PC-3 (cell line): ENCODE results near the gene OLIG2. TPM values are rescaled to one million over a fixed set of nuclear protein-coding genes. Genes with fewer than 3 reads are reported as not detected.

Experiments
- ATAC-seq: fragments of 200-7000 bp; cut with Tn5 transposase; 2 replicates; pipeline ENCODE4 v1.9.1; 2020; ENCODE audit warnings: mild to moderate bottlenecking, moderate library complexity
- BruUV-seq: library from RNA; stranded (reverse); fragments of 400-500 nt; replicated peaks from 2 replicates; lab custom pipeline; 2021; lab: Mats Ljungman, UMichigan
- CTCF ChIA-PET: fragments of 300-600 bp; sonication (Branson Sonifier 250); formaldehyde crosslinking; loops from one replicate; lab custom pipeline; 2022; ENCODE audit warnings: antibody characterized with exemption; lab: Charles Lee
- POLR2A ChIA-PET: fragments of 300-600 bp; sonication (Branson Sonifier 250); formaldehyde crosslinking; loops from one replicate; lab custom pipeline; 2022; ENCODE audit warnings: antibody characterized with exemption; ENCODE audit not compliant: unreplicated experiment; lab: Charles Lee
- DNase-seq: peaks from one replicate; pipeline ENCODE4 v3.0.0-alpha.2; 2015
- H2AFZ ChIP-seq: fragments of 300-600 bp; sonication (generic); 2 replicates; pipeline ENCODE4 v1.6.0; 2016; ENCODE audit warnings: antibody characterized with exemption, low read length
- H3F3A ChIP-seq: fragments of 300-600 bp; sonication (generic); one replicate; pipeline ENCODE4 v1.6.0; 2017; ENCODE audit warnings: antibody characterized with exemption, low read length, control low read depth, mild to moderate bottlenecking; ENCODE audit not compliant: unreplicated experiment
- H3K27ac ChIP-seq: fragments of 300-600 bp; sonication (generic); 2 replicates; pipeline ENCODE4 v1.5.1; 2016; ENCODE audit warnings: mild to moderate bottlenecking, low read length
- H3K27me3 ChIP-seq: fragments of 300-600 bp; sonication (generic); 2 replicates; pipeline ENCODE4 v1.6.1; 2016; ENCODE audit warnings: low read length, mixed read lengths
- H3K36me3 ChIP-seq: fragments of 300-600 bp; sonication (generic); 2 replicates; pipeline ENCODE4 v1.6.1; 2016; ENCODE audit warnings: low read depth, mixed run types, low read length, mixed read lengths
- H3K4me1 ChIP-seq: fragments of 300-600 bp; sonication (generic); 2 replicates; pipeline ENCODE4 v1.5.1; 2016; ENCODE audit warnings: low read length; ENCODE audit not compliant: insufficient read depth
- H3K4me2 ChIP-seq: fragments of 300-600 bp; sonication (generic); 2 replicates; pipeline ENCODE4 v1.6.0; 2016; ENCODE audit warnings: low read length
- H3K4me3 ChIP-seq: fragments of 300-600 bp; sonication (generic); 2 replicates; pipeline ENCODE4 v1.5.1; 2016; ENCODE audit warnings: mild to moderate bottlenecking, low read length, mixed read lengths
- H3K79me2 ChIP-seq: fragments of 300-600 bp; sonication (generic); 2 replicates; pipeline ENCODE4 v1.6.1; 2017; ENCODE audit warnings: low read length, mixed read lengths
- H3K9ac ChIP-seq: fragments of 300-600 bp; sonication (generic); 2 replicates; pipeline ENCODE4 v1.6.0; 2016; ENCODE audit warnings: mild to moderate bottlenecking, low read length
- H3K9me2 ChIP-seq: fragments of 300-600 bp; sonication (generic); replicated peaks from 2 replicates; pipeline ENCODE4 v1.6.1; 2016; ENCODE audit warnings: mixed run types, low read length, mixed read lengths
- H3K9me3 ChIP-seq: fragments of 300-600 bp; sonication (generic); 2 replicates; pipeline ENCODE4 v1.6.1; 2016; ENCODE audit warnings: low read length, mixed read lengths
- H4K20me1 ChIP-seq: fragments of 300-600 bp; sonication (generic); 2 replicates; pipeline ENCODE4 v1.6.1; 2016; ENCODE audit warnings: low read length, mixed read lengths
- EZH2 ChIP-seq: fragments of 300-600 bp; sonication (generic); IDR thresholded peaks from one replicate; pipeline ENCODE4 v1.6.1; 2017; ENCODE audit warnings: antibody characterized with exemption, mild to moderate bottlenecking, low read length; ENCODE audit not compliant: unreplicated experiment
- EZH2phosphoT487 ChIP-seq: fragments of 300-600 bp; sonication (generic); IDR thresholded peaks from 2 replicates; pipeline ENCODE4 v1.6.1; 2018; ENCODE audit warnings: mild to moderate bottlenecking, antibody characterized with exemption, low read length, borderline replicate concordance
- intact Hi-C: fragments of 100-400 bp; cut with micrococcal nuclease; formaldehyde crosslinking; loops from 2 replicates; pipeline ENCODE4 v1.9.0; 2023
- total RNA-seq: library from RNA; depleted of rRNA; stranded (reverse); fragments of >200 nt; gene quantifications from 2 replicates; pipeline ENCODE4 v1.2.3, GENCODE V29; 2014
- TF ChIP-seq, protein P1 (sequence below): fragments of 300-600 bp; sonication (generic); conservative IDR thresholded peaks from 2 replicates; pipeline ENCODE4 v1.5.1; 2017; ENCODE audit warnings: antibody characterized with exemption, low read depth, mild to moderate bottlenecking, low read length

The OLIG2 gene
- total RNA-seq, 1 experiment from 2014 or later: not detected

GRCh38 chr21:33073636-33074035 lies 47.9 kb downstream of the OLIG2 start:
- H3K27me3 ChIP-seq: peaks cover 61% of the 10 kb centered on the region
- H3K9me2 ChIP-seq: no peaks in the 10 kb centered on the region
- intact Hi-C loops: no loop called here

DNA sequence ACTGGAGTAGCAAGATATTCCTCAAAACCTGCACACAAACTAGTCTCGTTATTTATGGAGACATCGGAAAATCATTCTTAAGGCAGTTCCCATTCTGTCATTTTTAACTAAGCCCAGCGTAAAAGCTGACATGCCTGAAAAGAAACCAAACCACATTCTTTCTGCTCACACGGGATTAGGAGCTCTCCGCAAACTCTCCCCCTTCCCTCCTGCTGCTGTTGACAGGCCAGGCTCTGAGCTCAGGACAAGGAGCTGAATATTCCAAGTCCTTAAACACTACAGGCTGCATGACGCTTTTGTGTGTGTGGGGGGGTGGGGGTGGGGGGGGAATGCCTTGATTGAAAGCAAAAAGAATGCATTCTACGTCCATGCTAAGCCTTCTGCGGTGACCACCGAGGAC lies 49.4 kb downstream of the OLIG2 start:
- BruUV-seq: no TSS peak
- Histone ChIP-seq H3K27ac (no peak overlapping the region), H3K9ac (no peak overlapping the region), H4K20me1 (no peaks in the 10 kb centered on the region), H3K9me3 (no peaks in the 10 kb centered on the region), H3K4me3 (no peak overlapping the region), H3F3A (no peaks in the 10 kb centered on the region), H2AFZ (no peak overlapping the region), H3K4me2 (no peak overlapping the region), H3K4me1 (peaks cover 12% of the 10 kb centered on the region), H3K36me3 (no peaks in the 10 kb centered on the region), H3K79me2 (no peaks in the 10 kb centered on the region), H3K9me2 (no peaks in the 10 kb centered on the region), H3K27me3 (peaks cover 46% of the 10 kb centered on the region)
- TF ChIP-seq, protein P1, sequence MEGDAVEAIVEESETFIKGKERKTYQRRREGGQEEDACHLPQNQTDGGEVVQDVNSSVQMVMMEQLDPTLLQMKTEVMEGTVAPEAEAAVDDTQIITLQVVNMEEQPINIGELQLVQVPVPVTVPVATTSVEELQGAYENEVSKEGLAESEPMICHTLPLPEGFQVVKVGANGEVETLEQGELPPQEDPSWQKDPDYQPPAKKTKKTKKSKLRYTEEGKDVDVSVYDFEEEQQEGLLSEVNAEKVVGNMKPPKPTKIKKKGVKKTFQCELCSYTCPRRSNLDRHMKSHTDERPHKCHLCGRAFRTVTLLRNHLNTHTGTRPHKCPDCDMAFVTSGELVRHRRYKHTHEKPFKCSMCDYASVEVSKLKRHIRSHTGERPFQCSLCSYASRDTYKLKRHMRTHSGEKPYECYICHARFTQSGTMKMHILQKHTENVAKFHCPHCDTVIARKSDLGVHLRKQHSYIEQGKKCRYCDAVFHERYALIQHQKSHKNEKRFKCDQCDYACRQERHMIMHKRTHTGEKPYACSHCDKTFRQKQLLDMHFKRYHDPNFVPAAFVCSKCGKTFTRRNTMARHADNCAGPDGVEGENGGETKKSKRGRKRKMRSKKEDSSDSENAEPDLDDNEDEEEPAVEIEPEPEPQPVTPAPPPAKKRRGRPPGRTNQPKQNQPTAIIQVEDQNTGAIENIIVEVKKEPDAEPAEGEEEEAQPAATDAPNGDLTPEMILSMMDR: no peak
- TF ChIP-seq EZH2phosphoT487 (no peak), EZH2 (no peak)
- ChIA-PET POLR2A (no interaction called here), CTCF (no interaction called here)
- intact Hi-C loops: no loop called here
- ATAC-seq (no peak), DNase-seq (no peak)

More at GRCh38 chr21:33073636-33074035, 47.9 kb downstream of the OLIG2 start:
- no peak overlapping the region for H3K4me2 ChIP-seq
- no TSS peak for BruUV-seq
- H3K36me3 ChIP-seq: no peaks in the 10 kb centered on the region
- H3K9ac ChIP-seq: no peak overlapping the region
- no peaks in the 10 kb centered on the region for H3K79me2 ChIP-seq
- H3K9me3 ChIP-seq: no peaks in the 10 kb centered on the region
- ATAC-seq (no peak), DNase-seq (no peak)
- H3K4me3 ChIP-seq: no peak overlapping the region
- H2AFZ ChIP-seq: no peak overlapping the region
- H3K4me1 ChIP-seq: peaks cover 3% of the 10 kb centered on the region; the same call in 1 of the 2 replicates
- no peaks in the 10 kb centered on the region for H4K20me1 ChIP-seq
- TF ChIP-seq, protein P1: no peak
- TF ChIP-seq EZH2phosphoT487 (no peak), EZH2 (no peak)
- CTCF ChIA-PET: no interaction called here
- POLR2A ChIA-PET: no interaction called here
- H3K27ac ChIP-seq: no peak overlapping the region
- H3F3A ChIP-seq: no peaks in the 10 kb centered on the region

- Histone ChIP-seq H3K9me2 (no peaks in the 10 kb centered on the region), H3K9ac (no peak overlapping the region), H3K36me3 (no peaks in the 10 kb centered on the region), H3K4me3 (no peak overlapping the region), H3K27me3 (peaks cover 43% of the 10 kb centered on the region), H3F3A (no peaks in the 10 kb centered on the region), H3K4me1 (peaks cover 12% of the 10 kb centered on the region), H4K20me1 (no peaks in the 10 kb centered on the region), H2AFZ (no peak overlapping the region), H3K79me2 (no peaks in the 10 kb centered on the region), H3K27ac (no peak overlapping the region), H3K9me3 (no peaks in the 10 kb centered on the region), H3K4me2 (no peak overlapping the region)
- ATAC-seq: no peak
- POLR2A ChIA-PET: no interaction called here
- CTCF ChIA-PET: no interaction called here
- no peak for TF ChIP-seq EZH2
- TF ChIP-seq EZH2phosphoT487: no peak
- TF ChIP-seq, protein P1: no peak
- DNase-seq: no peak
- intact Hi-C loops: no loop called here
- BruUV-seq: no TSS peak
Measured at GRCh38 chr21:33075596-33076195, 50.0 kb downstream of the OLIG2 start.
